ENCODE results near the gene DZIP3.

Gene DZIP3

DNA sequence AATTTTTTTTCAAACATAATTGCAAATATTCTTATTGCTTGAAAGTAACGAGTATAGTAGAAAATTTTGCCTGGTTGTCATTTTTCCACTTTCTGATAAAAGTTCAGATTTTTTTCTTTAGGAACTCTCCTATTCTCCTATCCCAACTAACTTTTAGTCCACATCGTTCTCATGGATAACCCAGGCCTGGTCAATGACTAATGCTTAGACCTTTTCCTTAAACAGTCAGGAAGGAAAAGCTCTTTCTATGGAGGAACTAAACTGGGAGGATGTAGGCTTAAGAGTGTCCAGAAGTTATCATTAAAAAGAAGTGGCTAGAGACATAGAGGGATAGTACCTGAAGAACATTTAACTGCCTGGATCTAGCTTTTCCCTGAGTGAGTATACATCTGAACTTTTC is 27.0 kb upstream of the DZIP3 start:
- TF ChIP-seq, protein P1, sequence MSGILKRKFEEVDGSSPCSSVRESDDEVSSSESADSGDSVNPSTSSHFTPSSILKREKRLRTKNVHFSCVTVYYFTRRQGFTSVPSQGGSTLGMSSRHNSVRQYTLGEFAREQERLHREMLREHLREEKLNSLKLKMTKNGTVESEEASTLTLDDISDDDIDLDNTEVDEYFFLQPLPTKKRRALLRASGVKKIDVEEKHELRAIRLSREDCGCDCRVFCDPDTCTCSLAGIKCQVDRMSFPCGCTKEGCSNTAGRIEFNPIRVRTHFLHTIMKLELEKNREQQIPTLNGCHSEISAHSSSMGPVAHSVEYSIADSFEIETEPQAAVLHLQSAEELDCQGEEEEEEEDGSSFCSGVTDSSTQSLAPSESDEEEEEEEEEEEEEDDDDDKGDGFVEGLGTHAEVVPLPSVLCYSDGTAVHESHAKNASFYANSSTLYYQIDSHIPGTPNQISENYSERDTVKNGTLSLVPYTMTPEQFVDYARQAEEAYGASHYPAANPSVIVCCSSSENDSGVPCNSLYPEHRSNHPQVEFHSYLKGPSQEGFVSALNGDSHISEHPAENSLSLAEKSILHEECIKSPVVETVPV (CRISPR knock-in tag; IDR thresholded peaks at IDR 0.05): no peak
- no peak for TF ChIP-seq ZNF70 (CRISPR knock-in tag; IDR thresholded peaks at IDR 0.05)
- TF ChIP-seq PPARA (CRISPR knock-in tag; IDR thresholded peaks at IDR 0.05; ENCODE audit: borderline replicate concordance): no peak
- TF ChIP-seq ZFP3 (CRISPR knock-in tag; IDR thresholded peaks at IDR 0.05): no peak
- no peak for TF ChIP-seq TCF4 (CRISPR knock-in tag; IDR thresholded peaks at IDR 0.05; ENCODE audit: borderline replicate concordance)
- no peak for TF ChIP-seq RARB (CRISPR knock-in tag; IDR thresholded peaks at IDR 0.05)
- TF ChIP-seq ZNF8 (CRISPR knock-in tag; IDR thresholded peaks at IDR 0.05): no peak
- no peak for TF ChIP-seq SNAI2 (CRISPR knock-in tag; IDR thresholded peaks at IDR 0.05)
- TF ChIP-seq POU6F1 (CRISPR knock-in tag; IDR thresholded peaks at IDR 0.05; ENCODE audit: borderline replicate concordance, low read depth): no peak
- TF ChIP-seq, protein P2, sequence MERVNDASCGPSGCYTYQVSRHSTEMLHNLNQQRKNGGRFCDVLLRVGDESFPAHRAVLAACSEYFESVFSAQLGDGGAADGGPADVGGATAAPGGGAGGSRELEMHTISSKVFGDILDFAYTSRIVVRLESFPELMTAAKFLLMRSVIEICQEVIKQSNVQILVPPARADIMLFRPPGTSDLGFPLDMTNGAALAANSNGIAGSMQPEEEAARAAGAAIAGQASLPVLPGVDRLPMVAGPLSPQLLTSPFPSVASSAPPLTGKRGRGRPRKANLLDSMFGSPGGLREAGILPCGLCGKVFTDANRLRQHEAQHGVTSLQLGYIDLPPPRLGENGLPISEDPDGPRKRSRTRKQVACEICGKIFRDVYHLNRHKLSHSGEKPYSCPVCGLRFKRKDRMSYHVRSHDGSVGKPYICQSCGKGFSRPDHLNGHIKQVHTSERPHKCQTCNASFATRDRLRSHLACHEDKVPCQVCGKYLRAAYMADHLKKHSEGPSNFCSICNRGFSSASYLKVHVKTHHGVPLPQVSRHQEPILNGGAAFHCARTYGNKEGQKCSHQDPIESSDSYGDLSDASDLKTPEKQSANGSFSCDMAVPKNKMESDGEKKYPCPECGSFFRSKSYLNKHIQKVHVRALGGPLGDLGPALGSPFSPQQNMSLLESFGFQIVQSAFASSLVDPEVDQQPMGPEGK (CRISPR knock-in tag; IDR thresholded peaks at IDR 0.05; ENCODE audit: borderline replicate concordance): no peak
- TF ChIP-seq ESRRG (CRISPR knock-in tag; IDR thresholded peaks at IDR 0.05): no peak
- TF ChIP-seq, protein P3, sequence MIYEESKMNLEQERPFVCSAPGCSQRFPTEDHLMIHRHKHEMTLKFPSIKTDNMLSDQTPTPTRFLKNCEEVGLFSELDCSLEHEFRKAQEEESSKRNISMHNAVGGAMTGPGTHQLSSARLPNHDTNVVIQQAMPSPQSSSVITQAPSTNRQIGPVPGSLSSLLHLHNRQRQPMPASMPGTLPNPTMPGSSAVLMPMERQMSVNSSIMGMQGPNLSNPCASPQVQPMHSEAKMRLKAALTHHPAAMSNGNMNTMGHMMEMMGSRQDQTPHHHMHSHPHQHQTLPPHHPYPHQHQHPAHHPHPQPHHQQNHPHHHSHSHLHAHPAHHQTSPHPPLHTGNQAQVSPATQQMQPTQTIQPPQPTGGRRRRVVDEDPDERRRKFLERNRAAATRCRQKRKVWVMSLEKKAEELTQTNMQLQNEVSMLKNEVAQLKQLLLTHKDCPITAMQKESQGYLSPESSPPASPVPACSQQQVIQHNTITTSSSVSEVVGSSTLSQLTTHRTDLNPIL (CRISPR knock-in tag; IDR thresholded peaks at IDR 0.05; ENCODE audit: low read depth): no peak
- no peak for TF ChIP-seq BACH2 (CRISPR knock-in tag; IDR thresholded peaks at IDR 0.05; ENCODE audit: borderline replicate concordance)
- TF ChIP-seq, protein P4, sequence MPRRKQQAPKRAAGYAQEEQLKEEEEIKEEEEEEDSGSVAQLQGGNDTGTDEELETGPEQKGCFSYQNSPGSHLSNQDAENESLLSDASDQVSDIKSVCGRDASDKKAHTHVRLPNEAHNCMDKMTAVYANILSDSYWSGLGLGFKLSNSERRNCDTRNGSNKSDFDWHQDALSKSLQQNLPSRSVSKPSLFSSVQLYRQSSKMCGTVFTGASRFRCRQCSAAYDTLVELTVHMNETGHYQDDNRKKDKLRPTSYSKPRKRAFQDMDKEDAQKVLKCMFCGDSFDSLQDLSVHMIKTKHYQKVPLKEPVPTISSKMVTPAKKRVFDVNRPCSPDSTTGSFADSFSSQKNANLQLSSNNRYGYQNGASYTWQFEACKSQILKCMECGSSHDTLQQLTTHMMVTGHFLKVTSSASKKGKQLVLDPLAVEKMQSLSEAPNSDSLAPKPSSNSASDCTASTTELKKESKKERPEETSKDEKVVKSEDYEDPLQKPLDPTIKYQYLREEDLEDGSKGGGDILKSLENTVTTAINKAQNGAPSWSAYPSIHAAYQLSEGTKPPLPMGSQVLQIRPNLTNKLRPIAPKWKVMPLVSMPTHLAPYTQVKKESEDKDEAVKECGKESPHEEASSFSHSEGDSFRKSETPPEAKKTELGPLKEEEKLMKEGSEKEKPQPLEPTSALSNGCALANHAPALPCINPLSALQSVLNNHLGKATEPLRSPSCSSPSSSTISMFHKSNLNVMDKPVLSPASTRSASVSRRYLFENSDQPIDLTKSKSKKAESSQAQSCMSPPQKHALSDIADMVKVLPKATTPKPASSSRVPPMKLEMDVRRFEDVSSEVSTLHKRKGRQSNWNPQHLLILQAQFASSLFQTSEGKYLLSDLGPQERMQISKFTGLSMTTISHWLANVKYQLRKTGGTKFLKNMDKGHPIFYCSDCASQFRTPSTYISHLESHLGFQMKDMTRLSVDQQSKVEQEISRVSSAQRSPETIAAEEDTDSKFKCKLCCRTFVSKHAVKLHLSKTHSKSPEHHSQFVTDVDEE (CRISPR knock-in tag; IDR thresholded peaks at IDR 0.05): no peak
- no peak for ATAC-seq

DNA sequence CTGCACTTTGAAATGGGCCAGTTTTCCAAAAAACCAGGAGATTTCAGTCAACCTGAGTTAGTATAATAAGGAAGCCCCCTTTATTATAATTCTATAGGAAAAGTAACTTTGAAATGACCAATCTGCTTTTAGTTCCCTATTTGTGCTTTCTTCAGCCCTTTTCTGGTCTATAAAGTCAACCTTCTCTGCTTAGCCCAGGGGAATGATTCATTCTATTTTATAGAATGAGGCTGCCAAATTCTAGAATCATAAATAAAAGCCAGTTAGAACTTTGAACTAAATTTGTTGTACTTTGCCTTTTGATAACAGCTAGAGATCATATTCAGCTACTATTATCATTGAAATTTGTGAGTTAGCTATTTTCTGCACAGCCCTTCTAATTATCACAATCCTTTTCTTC is 25.0 kb upstream of the DZIP3 start:
- ATAC-seq: no peak; the same call in 2 of the 3 replicates
- TF ChIP-seq ZNF565 (CRISPR knock-in tag; conservative IDR thresholded peaks at IDR 0.05; ENCODE audit: low read depth) (no peak), GLIS3 (CRISPR knock-in tag; IDR thresholded peaks at IDR 0.05) (no peak), ARNTL (CRISPR knock-in tag; IDR thresholded peaks at IDR 0.05; ENCODE audit: borderline replicate concordance, low read depth) (no peak), TOX (CRISPR knock-in tag; IDR thresholded peaks at IDR 0.05; ENCODE audit: borderline replicate concordance) (no peak), BACH2 (CRISPR knock-in tag; IDR thresholded peaks at IDR 0.05; ENCODE audit: borderline replicate concordance) (no peak), ZC3H10 (CRISPR knock-in tag; IDR thresholded peaks at IDR 0.05) (no peak), ZNF8 (CRISPR knock-in tag; IDR thresholded peaks at IDR 0.05) (no peak), ZNF70 (CRISPR knock-in tag; IDR thresholded peaks at IDR 0.05) (no peak), ISL1 (CRISPR knock-in tag; IDR thresholded peaks at IDR 0.05) (no peak), TCF4 (CRISPR knock-in tag; IDR thresholded peaks at IDR 0.05; ENCODE audit: borderline replicate concordance) (no peak), CSDC2 (CRISPR knock-in tag; IDR thresholded peaks at IDR 0.05) (no peak), POU6F1 (CRISPR knock-in tag; IDR thresholded peaks at IDR 0.05; ENCODE audit: borderline replicate concordance, low read depth) (no peak), ESRRG (CRISPR knock-in tag; IDR thresholded peaks at IDR 0.05) (no peak), SNAI2 (CRISPR knock-in tag; IDR thresholded peaks at IDR 0.05) (no peak)
- TF ChIP-seq, protein P2 (CRISPR knock-in tag; IDR thresholded peaks at IDR 0.05; ENCODE audit: borderline replicate concordance): no peak
- TF ChIP-seq, protein P3 (CRISPR knock-in tag; IDR thresholded peaks at IDR 0.05; ENCODE audit: low read depth): no peak
- TF ChIP-seq, protein P4 (CRISPR knock-in tag; IDR thresholded peaks at IDR 0.05): no peak
